GM23338 (cell line): ENCODE data around the gene PUM1.

ENCODE experiments used
- EZH2 ChIP-seq: fragments of 200-600 bp; sonication (generic); IDR thresholded peaks from one replicate; pipeline ENCODE4 v1.8.0; 2017; ENCODE audit warnings: antibody characterized with exemption, mild to moderate bottlenecking, low read depth; ENCODE audit not compliant: unreplicated experiment
- POLR2AphosphoS5 ChIP-seq: IDR thresholded peaks from 2 replicates; pipeline ENCODE4 v1.6.1; 2016; ENCODE audit warnings: antibody characterized with exemption, low read depth

GRCh38 chr1:30990591-30990990 lies 74.9 kb downstream of the PUM1 start:
- TF ChIP-seq EZH2 (no peak), POLR2AphosphoS5 (no peak)
